Fibroblast of pulmonary artery (primary cell): Measurements from ENCODE around the gene LUZP1.
A peak's percentile ranks its signal among the peaks of the same experiment; 100 is the strongest.

Experiments
- DNase-seq: peaks from one replicate; pipeline ENCODE4 v3.0.0-alpha.2; 2010; ENCODE audit warnings: low read depth
- H3K4me3 ChIP-seq: replicated peaks from 2 replicates; pipeline ENCODE4 v1.5.1; 2011; ENCODE audit warnings: low read depth, mild to moderate bottlenecking, control low read depth, low read length, moderate library complexity
- TF ChIP-seq, protein P1 (sequence below): IDR thresholded peaks from 2 replicates; pipeline ENCODE4 v1.5.1; 2011; ENCODE audit warnings: mild to moderate bottlenecking, control low read depth, low read length, inconsistent platforms; ENCODE audit errors: missing control alignments

Gene LUZP1

DNA sequence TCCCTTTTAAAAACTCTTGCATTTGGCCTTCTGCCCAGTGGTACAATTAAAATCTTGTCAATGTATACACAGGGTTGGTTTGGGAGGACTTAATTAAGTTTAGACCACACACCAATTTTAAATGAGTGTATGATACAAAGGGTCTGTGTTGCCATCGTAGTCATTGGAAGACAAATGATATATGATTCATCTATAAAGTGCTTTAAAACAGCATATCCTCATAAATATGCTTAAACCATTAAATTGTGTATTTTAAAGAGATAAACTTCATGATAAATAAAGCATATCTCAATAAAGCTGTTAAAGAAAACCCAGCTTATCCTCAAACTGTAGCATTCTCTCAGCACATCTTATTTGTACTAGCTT is 69.5 kb downstream of the LUZP1 start:
- no peak for DNase-seq
- TF ChIP-seq, protein P1, sequence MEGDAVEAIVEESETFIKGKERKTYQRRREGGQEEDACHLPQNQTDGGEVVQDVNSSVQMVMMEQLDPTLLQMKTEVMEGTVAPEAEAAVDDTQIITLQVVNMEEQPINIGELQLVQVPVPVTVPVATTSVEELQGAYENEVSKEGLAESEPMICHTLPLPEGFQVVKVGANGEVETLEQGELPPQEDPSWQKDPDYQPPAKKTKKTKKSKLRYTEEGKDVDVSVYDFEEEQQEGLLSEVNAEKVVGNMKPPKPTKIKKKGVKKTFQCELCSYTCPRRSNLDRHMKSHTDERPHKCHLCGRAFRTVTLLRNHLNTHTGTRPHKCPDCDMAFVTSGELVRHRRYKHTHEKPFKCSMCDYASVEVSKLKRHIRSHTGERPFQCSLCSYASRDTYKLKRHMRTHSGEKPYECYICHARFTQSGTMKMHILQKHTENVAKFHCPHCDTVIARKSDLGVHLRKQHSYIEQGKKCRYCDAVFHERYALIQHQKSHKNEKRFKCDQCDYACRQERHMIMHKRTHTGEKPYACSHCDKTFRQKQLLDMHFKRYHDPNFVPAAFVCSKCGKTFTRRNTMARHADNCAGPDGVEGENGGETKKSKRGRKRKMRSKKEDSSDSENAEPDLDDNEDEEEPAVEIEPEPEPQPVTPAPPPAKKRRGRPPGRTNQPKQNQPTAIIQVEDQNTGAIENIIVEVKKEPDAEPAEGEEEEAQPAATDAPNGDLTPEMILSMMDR = no peak
- no peak overlapping the region for H3K4me3 ChIP-seq

DNA sequence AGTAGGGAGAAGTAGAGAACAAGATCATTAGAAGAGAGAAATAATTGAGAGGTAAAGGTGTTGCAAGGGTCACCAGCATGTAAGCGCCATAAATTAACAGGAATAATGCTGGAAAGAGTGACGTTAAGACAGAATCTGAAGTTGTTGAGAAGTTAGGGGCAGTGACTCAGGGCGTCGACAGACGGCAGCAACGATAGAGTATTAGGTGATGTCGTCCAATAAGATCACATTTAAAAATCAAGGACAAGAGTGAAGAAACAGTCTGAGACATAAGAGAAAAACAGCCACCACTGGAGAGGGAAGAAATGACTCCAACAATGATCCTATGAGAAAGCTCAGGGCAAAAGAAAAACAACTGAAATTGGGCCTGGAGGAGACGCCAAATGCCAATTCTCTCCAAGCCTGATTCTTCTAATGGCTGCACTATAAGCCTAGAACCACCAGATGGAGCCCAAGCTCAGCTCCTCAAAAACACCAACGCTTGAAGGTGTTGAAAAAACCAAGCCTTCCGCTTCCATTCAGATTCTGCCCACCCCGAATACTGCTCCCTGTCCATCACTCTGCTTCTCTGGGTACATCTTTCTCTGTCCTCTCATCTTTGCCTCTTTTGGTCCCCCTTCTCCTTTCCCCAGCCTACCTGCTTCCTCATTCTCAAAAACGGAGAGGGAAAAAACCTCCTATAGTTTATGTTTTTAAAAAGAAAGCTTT is 70.0 kb downstream of the LUZP1 start:
- DNase-seq = peak; percentile 87
- H3K4me3 ChIP-seq = no peak overlapping the region
- TF ChIP-seq, protein P1 = peak; percentile 96

DNA sequence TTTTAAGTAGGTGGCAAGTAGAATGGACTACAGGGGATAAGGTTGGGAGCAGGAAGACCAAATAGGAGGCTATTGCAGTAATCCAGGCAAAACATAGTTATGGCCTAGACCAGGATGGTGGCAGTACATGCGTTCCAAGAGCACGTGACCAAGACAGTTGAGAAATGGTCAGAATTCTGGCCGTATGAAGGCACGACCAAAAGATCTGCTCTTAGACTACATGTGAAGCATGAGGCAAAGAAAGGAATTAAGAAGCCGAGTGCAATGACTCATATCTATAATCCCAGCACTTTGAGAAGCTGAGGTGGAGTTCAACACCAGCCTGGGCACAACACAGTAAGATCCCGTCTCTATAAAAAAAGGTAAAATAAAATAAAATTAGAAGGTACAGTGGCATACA is 71.3 kb downstream of the LUZP1 start:
- H3K4me3 ChIP-seq = no peak overlapping the region
- DNase-seq = no peak
- TF ChIP-seq, protein P1 = no peak

DNA sequence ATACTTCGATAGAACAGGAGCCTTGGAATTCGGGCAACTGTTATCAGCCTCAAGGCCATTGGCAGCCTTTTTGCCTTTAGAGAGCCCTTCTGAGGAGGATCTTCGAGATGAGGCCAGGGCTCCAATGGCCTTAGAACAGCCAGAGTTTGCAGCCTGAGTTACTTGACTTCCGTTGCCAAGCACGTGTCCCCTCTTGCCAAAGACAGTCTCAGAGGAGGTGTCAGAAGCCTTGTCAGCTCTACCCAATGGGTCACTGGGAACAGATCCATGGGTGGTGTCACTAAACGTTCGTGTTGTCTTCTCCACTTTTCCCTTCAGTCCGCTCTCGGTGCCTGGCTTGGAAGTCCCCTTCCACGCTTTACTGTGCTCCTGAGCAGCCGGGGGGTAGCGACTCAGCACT is 76.2 kb downstream of the LUZP1 start:
- H3K4me3 ChIP-seq = no peak overlapping the region
- no peak for DNase-seq
- TF ChIP-seq, protein P1 = no peak

DNA sequence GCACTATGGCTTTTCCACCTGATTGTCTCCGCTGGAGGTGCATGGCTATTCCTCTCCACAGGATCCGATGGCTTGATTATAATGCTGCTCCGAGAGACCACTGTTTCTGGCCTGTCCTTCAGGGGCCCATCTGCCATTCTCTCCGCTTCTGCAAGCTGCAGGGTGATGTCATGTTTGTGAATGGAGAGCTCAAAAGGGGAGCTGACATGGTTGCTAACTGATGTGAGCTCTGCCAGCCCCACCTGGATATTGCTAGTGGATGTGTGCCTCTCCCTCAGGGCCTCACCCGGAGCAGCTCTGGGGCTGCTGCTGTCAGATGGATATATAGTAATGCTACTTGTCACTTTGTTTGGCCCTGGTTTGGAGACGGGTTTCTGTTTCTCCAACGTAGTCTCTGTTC is 77.1 kb downstream of the LUZP1 start:
- TF ChIP-seq, protein P1 = no peak
- DNase-seq = no peak
- no peak overlapping the region for H3K4me3 ChIP-seq

DNA sequence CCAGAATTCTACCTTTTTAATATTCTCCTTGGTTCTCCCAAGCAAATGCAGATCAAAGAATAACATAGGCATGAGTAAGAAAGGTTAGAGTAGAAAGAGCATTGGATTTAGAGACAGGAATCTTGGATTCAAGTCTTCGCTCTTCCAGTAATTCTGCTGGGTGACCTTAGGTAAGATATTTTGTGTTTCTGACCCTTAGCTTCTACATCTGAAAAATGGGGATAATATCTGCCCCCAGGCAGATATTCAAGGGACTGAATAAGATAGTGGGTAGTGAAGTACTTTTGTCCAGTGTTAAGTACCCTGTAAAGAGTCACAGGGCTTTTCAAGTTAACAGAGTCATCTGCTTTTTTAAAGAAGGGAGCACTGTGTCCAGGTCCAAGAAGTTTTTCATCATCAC is 78.6 kb downstream of the LUZP1 start:
- no peak for DNase-seq
- TF ChIP-seq, protein P1 = no peak

DNA sequence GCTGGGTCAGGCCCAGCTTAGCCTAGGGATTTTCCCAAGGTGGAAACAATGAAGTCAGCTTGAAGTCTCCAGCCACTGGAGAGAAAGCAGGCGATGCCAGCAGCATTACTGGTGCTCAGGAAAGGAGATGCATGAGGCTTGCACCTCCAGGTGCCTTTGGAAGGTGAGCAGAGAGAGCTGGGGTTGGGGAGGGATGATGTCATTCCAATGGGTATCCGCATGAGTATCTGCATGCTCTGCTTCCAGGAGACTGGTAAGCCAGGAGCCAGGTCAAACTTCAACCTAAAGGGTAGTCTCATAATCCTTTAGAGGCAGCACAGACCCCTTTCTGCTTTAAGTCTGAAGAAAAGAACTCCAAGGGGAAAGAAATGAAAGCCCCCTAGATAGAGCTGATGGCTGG is 80.6 kb downstream of the LUZP1 start:
- no peak overlapping the region for H3K4me3 ChIP-seq
- TF ChIP-seq, protein P1 = no peak
- no peak for DNase-seq

More for the DNA sequence above, 78.6 kb downstream of the LUZP1 start:
- no peak overlapping the region for H3K4me3 ChIP-seq
